DND-41 (cell line): ENCODE data around the gene TACC3.

Experiments used
- EZH2 ChIP-seq: IDR thresholded peaks from 3 replicates; pipeline ENCODE4 v1.6.1; 2012; ENCODE audit warnings: borderline replicate concordance, low read depth, mild to moderate bottlenecking, moderate library complexity, low read length, inconsistent platforms; ENCODE audit not compliant: severe bottlenecking
- TF ChIP-seq, protein P1 (sequence below): IDR thresholded peaks from 2 replicates; pipeline ENCODE4 v1.5.1; 2012; ENCODE audit warnings: borderline replicate concordance, low read length, moderate library complexity, mild to moderate bottlenecking; ENCODE audit not compliant: poor library complexity, severe bottlenecking; ENCODE audit errors: extremely low read depth

DNA sequence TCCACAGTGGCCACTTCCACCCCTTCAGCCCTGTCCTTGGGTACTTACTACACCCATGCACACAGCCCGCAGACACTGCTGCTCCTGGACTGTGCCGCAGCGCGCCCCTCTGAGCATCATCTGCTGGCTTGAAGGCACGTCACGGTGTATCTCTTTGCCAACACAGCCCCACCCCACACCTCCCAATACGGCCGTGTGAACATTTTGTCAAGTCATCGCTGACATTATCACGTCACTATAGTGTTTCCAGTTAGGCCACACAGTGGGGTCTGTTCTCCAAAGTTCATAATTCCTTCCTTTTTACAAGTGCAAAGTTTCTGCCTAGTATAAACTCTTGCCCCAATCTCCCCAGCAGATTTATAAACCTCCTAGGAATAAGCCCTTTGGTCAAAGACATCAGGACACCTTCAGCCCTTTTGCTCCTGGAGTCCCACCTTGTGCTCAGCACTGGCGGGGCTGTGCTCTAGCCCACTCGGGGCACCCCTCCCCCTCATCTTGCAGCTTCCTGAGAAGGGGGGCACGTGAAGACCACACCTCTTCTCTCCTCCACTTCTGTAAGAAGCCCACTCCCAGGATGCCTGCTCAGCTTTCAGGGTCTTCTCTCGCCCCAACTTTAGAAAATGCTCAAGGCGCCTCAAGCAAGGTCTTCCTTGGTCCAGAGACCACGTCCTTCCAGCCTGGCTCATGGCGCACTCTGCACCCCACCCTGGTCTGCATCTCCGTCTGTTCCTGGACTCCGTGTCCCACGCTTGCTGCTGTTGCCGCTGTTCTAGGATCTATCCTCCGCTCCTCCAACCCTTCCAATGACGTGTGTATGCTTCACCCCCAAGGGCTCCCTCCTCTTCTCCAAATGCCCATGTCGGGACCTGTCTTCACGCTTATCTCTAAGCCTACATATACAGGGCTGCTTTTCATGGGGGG lies 44.5 kb upstream of the TACC3 start:
- TF ChIP-seq, protein P1, sequence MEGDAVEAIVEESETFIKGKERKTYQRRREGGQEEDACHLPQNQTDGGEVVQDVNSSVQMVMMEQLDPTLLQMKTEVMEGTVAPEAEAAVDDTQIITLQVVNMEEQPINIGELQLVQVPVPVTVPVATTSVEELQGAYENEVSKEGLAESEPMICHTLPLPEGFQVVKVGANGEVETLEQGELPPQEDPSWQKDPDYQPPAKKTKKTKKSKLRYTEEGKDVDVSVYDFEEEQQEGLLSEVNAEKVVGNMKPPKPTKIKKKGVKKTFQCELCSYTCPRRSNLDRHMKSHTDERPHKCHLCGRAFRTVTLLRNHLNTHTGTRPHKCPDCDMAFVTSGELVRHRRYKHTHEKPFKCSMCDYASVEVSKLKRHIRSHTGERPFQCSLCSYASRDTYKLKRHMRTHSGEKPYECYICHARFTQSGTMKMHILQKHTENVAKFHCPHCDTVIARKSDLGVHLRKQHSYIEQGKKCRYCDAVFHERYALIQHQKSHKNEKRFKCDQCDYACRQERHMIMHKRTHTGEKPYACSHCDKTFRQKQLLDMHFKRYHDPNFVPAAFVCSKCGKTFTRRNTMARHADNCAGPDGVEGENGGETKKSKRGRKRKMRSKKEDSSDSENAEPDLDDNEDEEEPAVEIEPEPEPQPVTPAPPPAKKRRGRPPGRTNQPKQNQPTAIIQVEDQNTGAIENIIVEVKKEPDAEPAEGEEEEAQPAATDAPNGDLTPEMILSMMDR, result no peak
- no peak for TF ChIP-seq EZH2
